Coronary artery (tissue), 2 donors: Measurements from ENCODE around the gene PRR29.

Experiments
- DNase-seq: peaks from one replicate; pipeline ENCODE4 v3.0.0-alpha.2; 2017; ENCODE audit warnings: low spot score
- H3K27ac ChIP-seq, 2 donors: fragments of 200-600 bp; sonication (generic); one replicate each; pipeline ENCODE4 v1.5.1; 2016 to 2019
- H3K4me3 ChIP-seq: fragments of 200-600 bp; sonication (generic); 2 replicates; pipeline ENCODE4 v1.5.1; 2016; ENCODE audit warnings: mild to moderate bottlenecking, moderate library complexity
- TF ChIP-seq, protein P1 (sequence below): fragments of 200-600 bp; sonication (generic); IDR thresholded peaks from one replicate; pipeline ENCODE4 v1.5.1; 2019; ENCODE audit warnings: antibody characterized with exemption

PRR29 gene

GRCh38 chr17:64038331-64039105 is 40.4 kb downstream of the PRR29 start:
- TF ChIP-seq, protein P1, sequence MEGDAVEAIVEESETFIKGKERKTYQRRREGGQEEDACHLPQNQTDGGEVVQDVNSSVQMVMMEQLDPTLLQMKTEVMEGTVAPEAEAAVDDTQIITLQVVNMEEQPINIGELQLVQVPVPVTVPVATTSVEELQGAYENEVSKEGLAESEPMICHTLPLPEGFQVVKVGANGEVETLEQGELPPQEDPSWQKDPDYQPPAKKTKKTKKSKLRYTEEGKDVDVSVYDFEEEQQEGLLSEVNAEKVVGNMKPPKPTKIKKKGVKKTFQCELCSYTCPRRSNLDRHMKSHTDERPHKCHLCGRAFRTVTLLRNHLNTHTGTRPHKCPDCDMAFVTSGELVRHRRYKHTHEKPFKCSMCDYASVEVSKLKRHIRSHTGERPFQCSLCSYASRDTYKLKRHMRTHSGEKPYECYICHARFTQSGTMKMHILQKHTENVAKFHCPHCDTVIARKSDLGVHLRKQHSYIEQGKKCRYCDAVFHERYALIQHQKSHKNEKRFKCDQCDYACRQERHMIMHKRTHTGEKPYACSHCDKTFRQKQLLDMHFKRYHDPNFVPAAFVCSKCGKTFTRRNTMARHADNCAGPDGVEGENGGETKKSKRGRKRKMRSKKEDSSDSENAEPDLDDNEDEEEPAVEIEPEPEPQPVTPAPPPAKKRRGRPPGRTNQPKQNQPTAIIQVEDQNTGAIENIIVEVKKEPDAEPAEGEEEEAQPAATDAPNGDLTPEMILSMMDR, result no peak
- Histone ChIP-seq H3K27ac (no peak overlapping the region), H3K4me3 (no peak overlapping the region)
- DNase-seq, result no peak

DNA sequence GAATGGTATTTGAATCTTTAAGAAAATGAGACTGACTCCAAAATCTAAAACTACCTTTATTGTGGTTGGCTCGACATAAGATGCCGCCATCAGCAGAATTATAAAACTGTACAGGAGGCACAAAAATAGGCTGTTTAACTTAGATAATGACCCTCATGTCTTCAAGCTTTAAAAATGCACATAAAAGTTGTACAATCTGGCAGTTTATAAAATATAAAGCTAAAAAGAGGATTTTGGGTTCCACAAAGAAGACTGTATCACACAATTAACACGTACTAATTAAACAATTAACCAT is 40.9 kb downstream of the PRR29 start:
- H3K4me3 ChIP-seq, result no peak overlapping the region
- H3K27ac ChIP-seq, result no peak overlapping the region
- TF ChIP-seq, protein P1, result no peak
- no peak for DNase-seq

GRCh38 chr17:64040206-64040605 is 42.1 kb downstream of the PRR29 start:
- H3K4me3 ChIP-seq, result no peak overlapping the region
- no peak overlapping the region for H3K27ac ChIP-seq
- TF ChIP-seq, protein P1, result no peak
- peak; percentile 33 for DNase-seq

DNA sequence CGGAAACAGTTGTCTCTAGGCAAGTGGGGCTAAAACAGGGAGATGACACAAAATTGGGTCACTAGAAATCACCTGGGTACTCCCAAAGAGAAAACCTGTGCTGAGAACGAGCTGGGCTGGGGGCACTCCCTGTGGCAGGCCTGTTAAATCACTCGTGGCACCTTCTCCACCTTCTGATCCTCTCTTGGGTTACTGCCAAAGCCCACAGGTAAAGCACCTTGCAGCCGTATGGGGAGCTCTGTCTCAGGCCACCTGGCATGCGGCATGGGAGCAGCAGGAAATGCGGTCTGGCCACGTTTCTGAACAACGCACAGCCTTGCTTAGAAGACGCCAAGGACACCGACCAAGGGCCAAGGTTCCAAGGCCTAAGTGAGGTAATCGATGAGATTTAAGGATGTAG is 43.8 kb downstream of the PRR29 start:
- H3K4me3 ChIP-seq, result no peak overlapping the region
- TF ChIP-seq, protein P1, result no peak
- DNase-seq, result no peak
- no peak overlapping the region for H3K27ac ChIP-seq

DNA sequence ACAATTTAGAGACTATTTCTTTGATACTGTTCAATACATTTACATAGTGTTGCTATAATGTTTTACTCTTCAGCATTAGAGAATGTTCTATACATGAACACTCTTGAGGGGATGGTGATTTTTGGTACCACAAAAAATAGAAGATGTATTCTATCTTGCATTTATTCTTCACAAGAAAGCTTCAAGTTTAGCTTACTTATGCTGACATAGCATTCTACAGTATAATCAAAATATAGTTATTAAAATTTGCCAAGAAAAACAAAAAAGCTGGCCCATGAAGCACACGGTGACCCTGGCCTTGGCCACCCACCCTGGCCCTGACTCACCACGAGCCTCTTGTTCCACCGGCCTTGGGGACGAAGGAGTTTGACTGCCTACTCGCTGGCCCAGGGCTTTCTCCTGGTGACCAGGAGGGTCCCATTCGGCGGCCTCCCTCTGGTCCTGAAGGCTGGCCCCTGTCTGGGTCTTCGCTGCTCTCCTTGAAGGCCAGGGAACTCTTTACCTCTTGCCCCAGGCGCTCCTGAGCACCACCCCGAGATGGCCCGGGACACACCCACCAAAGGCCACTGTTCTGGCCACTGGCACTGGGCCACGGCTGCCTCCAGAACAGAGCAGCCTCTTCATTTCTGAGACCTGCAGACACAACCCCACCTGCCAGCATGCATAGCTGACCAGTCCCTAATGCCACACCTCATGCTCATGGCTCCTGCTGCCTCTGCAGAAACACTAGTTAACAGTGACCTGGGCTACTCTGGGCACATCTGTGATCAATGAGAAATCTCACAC is 44.7 kb downstream of the PRR29 start:
- TF ChIP-seq, protein P1, result no peak
- Histone ChIP-seq H3K27ac (no peak overlapping the region), H3K4me3 (no peak overlapping the region)
- no peak for DNase-seq

DNA sequence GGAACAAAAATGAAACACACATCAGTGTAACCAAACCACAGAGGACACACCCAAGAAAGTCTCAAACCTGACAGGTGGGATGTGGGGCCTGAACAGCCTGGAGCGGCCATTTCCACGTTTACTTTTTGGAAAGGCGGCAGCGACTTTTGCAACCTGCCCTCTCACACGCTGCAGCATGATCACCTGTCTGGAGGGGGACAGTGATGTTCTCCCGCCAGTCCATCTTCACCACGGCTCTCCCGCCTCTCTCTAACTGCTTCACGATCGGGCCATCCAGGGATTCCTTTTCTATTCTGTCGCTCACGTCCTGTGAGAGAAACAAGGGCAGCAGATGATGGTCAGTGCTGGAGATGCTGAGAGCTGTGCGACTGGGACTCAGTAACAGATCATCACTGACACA is 47.0 kb downstream of the PRR29 start:
- no peak overlapping the region for H3K27ac ChIP-seq
- H3K4me3 ChIP-seq, result no peak overlapping the region
- DNase-seq, result no peak
- TF ChIP-seq, protein P1, result no peak

DNA sequence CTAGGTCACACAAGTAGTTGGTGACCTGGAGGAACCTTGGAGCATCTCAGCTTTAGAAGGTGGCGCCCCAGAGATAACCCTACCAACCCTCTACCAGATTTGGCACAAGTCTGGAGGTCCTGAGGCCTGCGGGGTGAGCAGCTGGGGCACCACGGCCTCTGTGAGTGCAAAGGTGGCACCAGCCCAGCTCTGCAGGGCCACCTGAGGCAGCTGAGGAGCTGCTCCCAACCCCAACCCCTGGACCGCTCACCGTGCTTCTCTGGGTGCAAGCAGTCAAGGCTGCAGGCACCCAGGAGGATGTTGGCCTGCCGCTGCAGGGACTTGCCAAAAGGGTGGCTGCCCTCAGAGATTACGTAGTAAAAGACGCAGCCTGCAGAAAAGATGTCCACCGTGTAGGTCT is 50.7 kb downstream of the PRR29 start:
- H3K27ac ChIP-seq, result no peak overlapping the region
- TF ChIP-seq, protein P1, result no peak

More for the DNA sequence above, 50.7 kb downstream of the PRR29 start:
- no peak overlapping the region for H3K4me3 ChIP-seq
- no peak for DNase-seq
